Suprapubic skin (tissue), 4 donors: ENCODE measurements around the gene AMOTL2.

Experiments
- EP300 ChIP-seq: sonication (generic); formaldehyde crosslinking; IDR thresholded peaks from one replicate; pipeline ENCODE4 v1.6.1; 2017; ENCODE audit warnings: antibody characterized with exemption
- POLR2A ChIP-seq, 2 donors: fragments of 450-650 bp; IDR thresholded peaks; one replicate each; pipeline ENCODE4 v1.6.1; 2017; ENCODE audit warnings: antibody characterized with exemption in 2 of 2, mild to moderate bottlenecking in 2 of 2, moderate library complexity in 2 of 2
- POLR2AphosphoS5 ChIP-seq, 3 donors: sonication (generic); formaldehyde crosslinking; IDR thresholded peaks; one replicate each; pipeline ENCODE4 v1.6.1; 2017; ENCODE audit warnings: antibody characterized with exemption in 3 of 3
- TF ChIP-seq, protein P1 (sequence below), 2 donors: fragments of 200-600 bp in 1 of 2; fragments of 450-650 bp in 1 of 2; sonication (generic) in 1 of 2; IDR thresholded peaks; one replicate each; pipeline ENCODE4 v1.5.1; 2016 to 2019; ENCODE audit warnings: antibody characterized with exemption in 2 of 2, mild to moderate bottlenecking in 1 of 2, moderate library complexity in 1 of 2

DNA sequence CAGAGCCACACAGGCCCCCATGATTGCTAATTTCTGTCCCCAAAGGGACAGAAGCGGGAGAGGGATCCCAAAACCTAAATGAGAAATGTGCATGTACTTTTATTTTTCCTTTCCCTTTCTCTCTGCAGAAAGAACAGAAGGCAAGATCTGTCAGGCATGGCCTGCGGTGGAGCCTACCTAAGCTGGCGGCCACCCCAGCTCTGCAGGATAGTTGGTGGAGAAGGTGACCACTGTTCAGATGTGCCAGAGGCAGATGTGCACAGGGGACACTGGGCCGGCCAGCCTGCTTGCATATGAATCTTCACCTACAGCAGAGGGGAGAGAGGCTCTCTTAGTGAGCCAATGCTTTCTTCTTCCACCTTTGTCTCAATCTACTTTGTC, 2.1 kb upstream of the AMOTL2 start:
- TF ChIP-seq, protein P1, sequence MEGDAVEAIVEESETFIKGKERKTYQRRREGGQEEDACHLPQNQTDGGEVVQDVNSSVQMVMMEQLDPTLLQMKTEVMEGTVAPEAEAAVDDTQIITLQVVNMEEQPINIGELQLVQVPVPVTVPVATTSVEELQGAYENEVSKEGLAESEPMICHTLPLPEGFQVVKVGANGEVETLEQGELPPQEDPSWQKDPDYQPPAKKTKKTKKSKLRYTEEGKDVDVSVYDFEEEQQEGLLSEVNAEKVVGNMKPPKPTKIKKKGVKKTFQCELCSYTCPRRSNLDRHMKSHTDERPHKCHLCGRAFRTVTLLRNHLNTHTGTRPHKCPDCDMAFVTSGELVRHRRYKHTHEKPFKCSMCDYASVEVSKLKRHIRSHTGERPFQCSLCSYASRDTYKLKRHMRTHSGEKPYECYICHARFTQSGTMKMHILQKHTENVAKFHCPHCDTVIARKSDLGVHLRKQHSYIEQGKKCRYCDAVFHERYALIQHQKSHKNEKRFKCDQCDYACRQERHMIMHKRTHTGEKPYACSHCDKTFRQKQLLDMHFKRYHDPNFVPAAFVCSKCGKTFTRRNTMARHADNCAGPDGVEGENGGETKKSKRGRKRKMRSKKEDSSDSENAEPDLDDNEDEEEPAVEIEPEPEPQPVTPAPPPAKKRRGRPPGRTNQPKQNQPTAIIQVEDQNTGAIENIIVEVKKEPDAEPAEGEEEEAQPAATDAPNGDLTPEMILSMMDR (IDR thresholded peaks at IDR 0.05): no peak
- no peak for TF ChIP-seq POLR2AphosphoS5 (IDR thresholded peaks at IDR 0.05)
- no peak for TF ChIP-seq EP300
- no peak for TF ChIP-seq POLR2A (IDR thresholded peaks at IDR 0.05)
